Activated T-cell treated with anti-CD3 and anti-CD28 coated beads for 1 hour (primary cell): ENCODE results near the gene PABPN1.
"Not testable (repeated sequence)": the region's sequence is repeated elsewhere in the genome, so short reads cannot be mapped to it uniquely, and the experiment has no call there.

Experiments used
- DNase-seq: peaks from one replicate; pipeline ENCODE4 v3.0.0-alpha.2; 2020; ENCODE audit warnings: low read depth

PABPN1 gene

DNA sequence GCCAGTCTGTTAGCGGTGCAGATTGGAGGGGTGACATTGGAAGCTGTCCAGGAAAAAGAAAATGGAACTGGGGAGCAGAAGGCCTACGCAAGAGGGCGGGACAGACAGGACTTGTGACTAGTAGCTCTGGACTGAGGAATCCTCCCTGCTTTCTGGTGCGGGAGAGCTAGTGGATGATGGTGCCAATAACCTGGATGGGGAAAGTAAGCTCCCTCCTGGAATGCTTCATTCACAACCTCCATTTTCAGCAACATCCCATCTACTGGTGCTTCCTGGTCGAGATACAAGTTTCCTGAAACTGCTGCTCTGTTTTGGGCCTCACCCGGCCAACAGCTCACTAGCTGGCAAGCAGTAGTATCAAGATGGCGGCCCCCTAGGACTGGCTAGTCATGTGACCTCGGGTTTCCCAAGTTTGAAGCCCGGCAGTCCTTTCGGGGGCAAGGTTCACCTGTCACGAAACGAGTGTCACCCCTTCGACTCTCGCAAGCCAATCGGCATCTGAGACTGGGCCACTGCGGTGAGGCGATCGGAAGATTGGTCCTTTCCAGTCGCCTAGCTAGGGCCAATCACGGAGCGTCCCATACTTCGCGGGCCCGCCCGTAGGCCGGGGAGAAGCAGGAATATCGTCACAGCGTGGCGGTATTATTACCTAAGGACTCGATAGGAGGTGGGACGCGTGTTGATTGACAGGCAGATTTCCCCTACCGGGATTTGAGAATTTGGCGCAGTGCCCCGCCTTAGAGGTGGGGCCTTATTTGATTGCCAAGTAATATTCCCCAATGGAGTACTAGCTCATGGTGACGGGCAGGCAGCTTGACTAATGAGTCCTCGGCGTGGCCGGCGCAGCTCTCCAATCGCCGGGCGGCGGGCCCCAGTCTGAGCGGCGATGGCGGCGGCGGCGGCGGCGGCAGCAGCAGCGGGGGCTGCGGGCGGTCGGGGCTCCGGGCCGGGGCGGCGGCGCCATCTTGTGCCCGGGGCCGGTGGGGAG, at the start of gene PABPN1:
PABPN1 (plus strand) TSS at position 874 of the 988 bp plus-strand sequence; CDS start at position 887, 13 bp downstream.
- DNase-seq = peak; percentile 94

DNA sequence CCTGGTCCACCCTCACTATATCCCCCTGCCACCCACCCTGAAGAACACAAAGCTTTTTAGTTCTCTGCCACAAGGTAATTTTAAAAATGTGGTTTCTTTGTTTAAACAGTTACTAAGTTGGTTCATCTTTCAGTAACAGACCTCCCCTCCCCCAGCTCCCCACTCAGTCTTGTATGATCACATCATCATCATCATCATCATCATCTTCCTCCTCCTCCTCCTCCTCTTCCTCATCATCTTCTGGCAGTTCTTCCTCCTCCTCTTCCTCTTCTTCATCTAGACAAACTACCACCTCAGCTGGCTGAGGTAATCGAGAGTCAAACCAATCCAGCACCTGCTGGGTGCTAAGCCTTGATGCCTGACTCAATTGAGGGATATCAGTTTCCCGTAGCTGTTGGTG, 45.8 kb upstream of the PABPN1 start:
- no peak for DNase-seq

DNA sequence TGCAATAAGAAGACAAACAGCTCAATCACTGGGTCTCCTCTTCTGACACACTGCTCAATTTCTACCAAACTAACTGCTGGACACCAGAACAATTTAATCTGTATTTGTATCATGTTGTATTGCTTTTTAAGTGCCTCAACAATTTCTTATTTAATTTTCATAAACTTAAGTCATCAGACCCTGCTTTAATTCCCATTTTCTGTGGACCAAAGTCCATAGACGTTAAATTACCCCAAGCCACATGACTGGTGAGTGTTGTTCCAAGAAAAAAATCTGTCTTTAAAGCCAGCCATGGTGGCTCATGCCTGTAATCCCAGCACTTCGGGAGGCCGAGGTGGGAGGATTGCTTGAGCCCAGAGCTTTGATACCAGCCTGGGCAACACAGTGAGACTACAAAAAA, 44.1 kb upstream of the PABPN1 start:
- no peak for DNase-seq

DNA sequence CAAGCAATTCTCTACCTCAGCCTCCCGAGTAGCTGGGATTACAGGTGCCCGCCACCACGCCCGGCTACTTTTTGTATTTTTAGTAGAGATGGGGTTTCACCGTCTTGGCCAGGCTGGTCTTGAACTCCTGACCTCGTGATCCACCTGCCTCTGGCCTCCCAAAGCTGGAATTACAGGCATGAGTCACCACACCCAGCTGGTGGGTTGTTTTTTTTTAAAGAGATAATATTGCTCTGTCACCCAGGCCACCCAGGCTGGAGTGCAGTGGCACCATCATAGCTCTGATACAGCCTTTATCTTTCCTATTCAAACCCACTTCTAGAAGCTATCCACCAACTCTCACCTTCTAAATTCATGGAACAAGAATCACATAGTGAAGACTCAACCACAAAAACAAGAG, 43.3 kb upstream of the PABPN1 start:
- not testable (repeated sequence) for DNase-seq

DNA sequence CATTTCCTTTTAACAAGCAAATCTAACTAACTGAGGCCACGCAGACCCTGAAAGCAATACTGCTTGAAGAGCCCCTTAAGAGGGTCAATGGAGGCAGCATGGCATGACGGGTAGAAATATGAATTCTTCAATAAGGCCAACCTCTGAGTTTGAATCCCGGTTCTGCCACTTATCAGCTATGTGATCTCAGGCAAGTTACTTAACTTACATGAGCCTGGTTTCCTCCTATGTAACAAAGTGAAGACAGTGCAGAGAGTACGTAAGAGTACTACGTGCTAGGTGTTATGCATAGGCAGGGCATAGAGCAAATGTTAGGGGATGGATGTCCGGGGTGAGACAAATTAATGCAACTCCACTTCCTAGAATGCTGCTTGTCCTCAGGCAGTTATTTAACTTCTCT, 40.0 kb upstream of the PABPN1 start:
- DNase-seq = no peak

DNA sequence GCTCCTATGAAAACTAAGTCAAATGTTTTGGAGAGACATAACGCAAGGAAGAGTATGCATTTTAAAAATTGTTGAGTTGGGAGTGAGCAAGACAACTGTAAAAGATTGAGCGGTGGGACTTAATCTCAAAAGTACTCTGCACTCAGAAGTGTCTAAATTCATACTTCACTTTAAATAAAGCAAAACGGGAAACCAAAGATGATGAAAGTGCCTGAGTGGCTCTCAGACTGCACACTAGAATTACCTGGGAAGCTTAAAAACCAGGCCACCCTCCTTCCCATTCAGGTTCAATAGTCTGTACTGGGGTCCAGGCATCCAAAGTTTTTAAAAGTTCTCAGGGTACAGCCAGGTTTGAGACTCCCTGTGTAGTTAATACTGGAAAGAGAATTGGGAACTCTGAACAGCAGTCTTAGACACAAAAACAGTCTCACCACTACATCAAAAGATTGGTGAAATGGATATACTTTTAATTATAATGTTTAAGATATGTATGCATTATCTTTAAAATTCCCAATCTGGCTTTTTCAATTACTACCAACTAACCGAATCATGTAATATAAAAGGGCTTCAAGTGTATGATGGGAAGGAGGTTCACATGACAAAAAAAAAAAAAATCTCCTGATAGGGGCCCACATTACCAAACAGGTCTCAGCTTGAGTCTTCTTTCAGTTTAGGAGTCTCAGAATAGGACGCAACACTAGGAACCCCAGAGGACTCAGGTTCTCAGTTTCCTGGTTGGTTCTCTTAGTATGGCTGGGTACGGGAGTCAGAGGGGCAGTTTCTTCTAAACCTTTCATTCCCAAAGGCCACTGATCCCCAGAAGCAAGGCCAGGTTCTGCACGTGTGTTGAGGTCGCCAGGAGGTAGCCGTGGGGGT, 36.4 kb upstream of the PABPN1 start:
- DNase-seq = no peak

DNA sequence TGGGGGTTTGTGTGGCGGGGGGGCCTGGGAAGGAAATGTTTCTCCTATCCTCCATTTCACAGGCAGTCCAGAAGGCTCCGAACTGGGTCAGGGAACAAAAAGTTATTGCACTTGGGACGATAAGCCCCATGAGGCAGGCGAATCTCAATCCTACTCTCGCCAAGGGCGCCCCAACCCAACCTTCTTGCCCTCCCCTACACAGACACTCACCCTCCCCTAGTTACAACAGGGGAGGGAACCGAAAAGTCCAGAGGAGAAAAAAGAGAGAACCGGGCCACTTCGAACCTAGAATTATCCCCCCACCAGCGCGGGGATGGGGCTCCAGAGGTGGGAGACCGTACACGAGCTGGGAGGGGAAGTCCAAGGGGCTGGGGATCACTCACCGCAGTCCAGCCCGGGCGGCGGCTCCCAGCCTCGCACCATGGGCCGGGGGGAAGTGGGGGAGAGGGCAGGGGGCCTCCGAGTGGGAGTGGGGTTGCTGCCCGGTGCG, 35.7 kb upstream of the PABPN1 start:
- no peak for DNase-seq

DNA sequence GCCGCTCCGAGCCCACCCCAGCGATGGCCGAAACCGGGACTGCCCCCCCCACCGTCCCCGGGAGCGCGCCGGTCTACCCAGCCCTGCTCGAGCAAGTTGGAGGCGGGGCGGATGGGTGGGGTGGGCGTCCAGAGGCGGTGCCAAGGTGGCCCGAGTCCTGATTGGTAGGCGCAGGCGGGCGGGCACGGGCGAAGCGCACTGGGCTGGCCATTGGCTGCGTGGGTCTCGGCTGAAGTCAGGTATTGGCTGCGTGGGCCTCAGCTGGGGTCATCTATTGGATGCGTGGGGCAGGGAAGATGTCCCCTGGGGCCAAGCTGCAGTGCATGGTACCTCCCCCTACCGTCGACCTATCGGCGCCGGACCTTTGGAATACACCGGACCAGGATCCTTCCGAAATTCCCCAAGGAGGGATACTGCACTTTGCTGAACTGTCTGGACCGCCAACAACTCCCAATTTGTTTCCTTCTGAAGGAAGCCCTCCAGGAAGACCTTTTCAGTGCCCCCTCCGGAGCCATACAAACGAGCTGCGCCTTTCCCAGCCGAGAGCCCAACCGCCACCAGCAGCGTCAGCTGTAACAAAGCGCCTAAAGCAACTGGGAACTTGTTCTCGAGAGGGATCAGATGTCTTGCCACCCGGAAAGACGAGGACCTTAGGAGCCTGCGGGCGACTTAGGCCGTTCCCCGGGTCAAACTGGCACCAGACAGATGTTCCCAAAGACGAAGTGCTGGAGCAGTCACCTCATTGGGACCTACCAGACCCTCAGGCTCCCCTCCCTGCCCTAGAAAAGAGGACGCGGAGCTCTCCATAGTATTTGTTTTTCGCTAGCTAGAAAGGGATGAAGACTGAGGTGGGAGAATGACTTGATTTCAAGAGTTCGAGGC, 35.0 kb upstream of the PABPN1 start, which contains the start of gene HOMEZ:
HOMEZ (minus strand) TSS at position 113 of the 882 bp plus-strand sequence. CDS start 180 bp downstream, outside the sequence.
- DNase-seq = peak; percentile 97

- no peak for DNase-seq
These were observed 34.3 kb upstream of the PABPN1 start for GRCh38 chr14:23286902-23287479.

- DNase-seq = peak; percentile 40
These were observed 26.3 kb upstream of the PABPN1 start for GRCh38 chr14:23294734-23295561.

GRCh38 chr14:23296012-23296777, 25.1 kb upstream of the PABPN1 start:
- DNase-seq = no peak

- DNase-seq = no peak
These were observed 24.2 kb upstream of the PABPN1 start for GRCh38 chr14:23297096-23297495.

DNA sequence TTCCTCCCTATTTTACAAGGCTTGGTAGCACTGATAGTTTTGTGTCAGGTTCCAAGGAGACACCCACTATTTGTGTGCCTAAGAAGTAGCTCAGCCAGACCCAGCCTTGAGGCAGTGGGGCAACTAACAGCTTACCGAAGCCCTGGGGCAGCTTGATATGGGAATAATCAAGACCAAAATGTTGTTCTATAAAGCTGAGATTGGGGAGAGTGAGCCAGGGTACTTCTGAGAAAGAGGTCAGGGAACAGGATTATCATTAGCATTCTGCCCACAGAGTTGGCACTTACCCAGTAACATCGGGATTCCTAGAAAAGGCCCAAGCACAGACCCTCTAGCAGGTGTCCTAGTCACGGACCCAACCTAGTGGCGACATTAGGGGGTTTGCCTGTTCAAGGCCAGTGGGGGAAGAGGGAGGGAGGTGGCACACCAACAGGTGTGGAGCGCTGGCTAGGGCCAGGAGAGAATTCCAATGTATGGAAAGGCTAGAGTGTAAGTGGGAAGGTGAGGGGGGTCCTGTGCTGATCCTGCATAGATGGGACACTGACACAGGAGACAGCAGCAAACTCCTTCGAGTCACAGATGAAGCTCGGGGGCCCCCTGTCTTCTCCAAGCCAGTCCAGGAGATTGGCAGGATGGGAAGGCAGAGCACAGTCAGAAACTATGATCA, 23.5 kb upstream of the PABPN1 start:
- no peak for DNase-seq

DNA sequence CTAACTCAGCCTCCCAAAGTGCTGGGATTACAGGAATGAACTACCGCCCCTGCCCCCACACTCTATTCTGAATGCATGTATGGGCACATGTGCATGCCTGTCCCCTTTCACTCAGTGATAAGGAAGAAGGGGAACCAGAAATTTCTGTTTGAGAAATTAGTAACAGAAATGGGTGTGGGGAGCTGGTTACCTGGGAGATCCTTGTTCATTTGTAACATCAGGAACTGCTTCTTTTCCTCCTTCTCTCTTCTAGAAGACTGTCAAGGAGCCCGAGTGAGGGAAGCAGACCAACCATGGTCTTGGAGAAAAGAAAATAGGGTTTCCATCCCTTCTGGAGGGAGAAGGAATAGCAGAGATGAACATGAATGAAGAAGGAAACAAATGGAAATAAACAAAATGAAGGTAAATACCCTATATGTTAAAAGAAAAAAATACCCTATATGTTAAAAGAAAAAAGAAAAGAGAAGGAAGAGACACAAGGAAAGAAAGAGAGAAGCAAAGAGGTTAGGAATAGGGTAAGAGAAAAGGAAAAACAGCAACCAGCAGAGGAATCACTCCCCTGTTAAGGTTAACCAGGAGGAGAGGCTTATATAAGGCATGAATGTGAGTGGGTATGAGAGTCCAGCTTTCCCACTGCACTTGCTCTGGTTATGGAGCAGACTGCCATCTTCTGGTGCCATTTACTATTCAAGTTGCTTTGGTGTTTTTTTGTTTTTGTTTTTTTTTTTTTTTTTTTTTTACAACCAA, 21.9 kb upstream of the PABPN1 start:
- no peak for DNase-seq

DNA sequence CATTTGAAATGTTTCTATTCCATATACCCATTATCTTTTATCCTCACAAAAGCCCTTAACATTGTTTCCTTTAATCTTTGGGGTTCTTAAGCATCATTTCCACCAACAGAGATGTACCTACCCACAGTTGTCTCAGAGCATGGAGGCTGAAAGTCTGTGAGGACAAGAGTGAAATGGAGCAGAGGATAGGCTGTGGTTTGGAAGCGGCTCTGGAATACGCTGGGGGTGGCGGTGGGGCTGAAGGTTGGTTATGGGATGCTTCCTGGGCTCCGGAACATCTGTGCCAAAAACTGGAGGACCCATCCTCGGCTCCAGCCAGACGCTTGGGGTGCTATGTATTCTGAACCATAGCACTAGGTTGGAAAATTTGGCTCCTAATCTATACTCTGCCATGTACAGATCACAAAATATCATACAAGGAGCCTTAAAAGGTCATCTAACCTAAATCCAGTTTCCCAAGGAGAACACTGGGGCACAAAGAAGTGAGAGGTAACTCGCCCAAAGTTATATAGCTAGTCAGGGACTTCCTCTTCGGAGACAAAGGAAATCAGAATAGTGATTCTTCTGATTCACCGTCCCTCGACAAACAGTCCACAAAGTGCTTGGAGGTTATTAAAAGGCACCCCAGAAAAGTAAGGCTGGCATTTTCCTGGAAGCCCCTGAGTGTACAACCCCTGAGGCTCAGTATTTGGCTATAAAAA, 21.1 kb upstream of the PABPN1 start:
- DNase-seq = no peak

DNA sequence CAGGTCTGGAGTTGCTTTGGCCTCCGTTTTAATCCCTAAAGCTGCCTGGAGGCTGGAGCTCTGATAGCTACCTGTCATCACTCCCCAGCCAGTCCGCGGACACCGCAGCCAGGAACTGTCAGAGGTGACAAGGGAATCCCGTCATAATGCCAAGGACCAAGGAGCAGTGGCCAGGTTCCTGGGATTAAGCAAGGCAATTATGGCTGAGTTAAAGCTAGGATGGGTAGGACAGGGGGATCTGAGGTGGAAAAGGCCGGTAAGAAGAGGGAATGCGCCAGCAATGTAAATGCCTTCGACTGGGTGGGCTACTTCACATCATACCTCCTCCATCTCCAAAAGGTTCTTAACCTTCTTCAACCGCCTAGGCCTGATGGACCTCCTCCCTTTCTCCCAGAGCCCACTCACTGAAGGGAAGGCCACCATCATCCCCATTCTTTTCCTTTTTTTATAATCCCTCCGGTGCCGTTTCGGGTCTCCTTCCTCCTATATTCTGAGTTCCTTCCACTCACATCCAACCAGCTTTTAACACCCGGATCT, 20.5 kb upstream of the PABPN1 start:
- DNase-seq = no peak
